B cell (primary cell): ENCODE data around the gene ASPSCR1. TPM values are rescaled to one million over a fixed set of nuclear protein-coding genes. Genes with fewer than 3 reads are reported as not detected.

ENCODE experiments used
- ATAC-seq: fragments of 200-7000 bp; cut with Tn5 transposase; one replicate; pipeline ENCODE4 v1.10.0; 2021; ENCODE audit warnings: low read depth, mild to moderate bottlenecking, moderate number of reproducible peaks, moderate library complexity
- CTCF ChIA-PET: fragments of 350-600 bp; sonication (Branson Sonifier 250); formaldehyde crosslinking; loops from one replicate; lab custom pipeline; 2021; ENCODE audit warnings: antibody characterized with exemption, inconsistent platforms; lab: Charles Lee
- POLR2A ChIA-PET: fragments of 350-600 bp; sonication (Branson Sonifier 250); formaldehyde crosslinking; loops from one replicate; lab custom pipeline; 2021; ENCODE audit warnings: antibody characterized with exemption; lab: Charles Lee
- DNase-seq: peaks from one replicate; pipeline ENCODE4 v3.0.0; 2013
- H2AFZ ChIP-seq: 2 replicates; pipeline ENCODE4 v1.6.1; 2012; ENCODE audit warnings: mild to moderate bottlenecking, low read depth, low read length; ENCODE audit not compliant: insufficient read depth, poor library complexity, severe bottlenecking
- H3K27ac ChIP-seq, 2 donors: 1 replicate in 1 of 2; 2 replicates in 1 of 2; pipeline ENCODE4 v1.5.1; 2012 to 2013; ENCODE audit warnings: low read length in 2 of 2, mild to moderate bottlenecking in 2 of 2, moderate library complexity in 1 of 2
- H3K27me3 ChIP-seq, 4 experiments: fragments of 200-600 bp in 1 of 4; sonication (generic) in 1 of 4; replicated peaks in 1 of 4; 1 replicate in 2 of 4; 2 replicates in 2 of 4; pipeline versions ENCODE4 v1.6.1 to v1.7.0; 2013 to 2016; ENCODE audit warnings: low read length in 3 of 4, mild to moderate bottlenecking in 2 of 4, mixed read lengths in 1 of 4, moderate library complexity in 1 of 4; ENCODE audit not compliant: insufficient read depth in 4 of 4, control insufficient read depth in 3 of 4; ENCODE audit errors: control extremely low read depth in 1 of 4
- H3K36me3 ChIP-seq, 2 experiments: replicated peaks in 1 of 2; 1 replicate in 1 of 2; 2 replicates in 1 of 2; pipeline versions ENCODE4 v1.6.1 to v1.7.1; 2013; ENCODE audit warnings: low read length in 1 of 2; ENCODE audit not compliant: insufficient read depth in 2 of 2, control insufficient read depth in 1 of 2; ENCODE audit errors: control extremely low read depth in 1 of 2, extremely low read depth in 1 of 2
- H3K4me1 ChIP-seq, 2 donors: fragments of 200-600 bp in 1 of 2; sonication (generic) in 1 of 2; 1 replicate in 1 of 2; 2 replicates in 1 of 2; pipeline versions ENCODE4 v1.5.1 to v1.6.1; 2013 to 2017; ENCODE audit warnings: low read length in 2 of 2; ENCODE audit not compliant: control insufficient read depth in 2 of 2, insufficient read depth in 2 of 2
- H3K4me2 ChIP-seq: replicated peaks from 2 replicates; pipeline ENCODE3; 2012; ENCODE audit warnings: mild to moderate bottlenecking, low read depth, low read length; ENCODE audit not compliant: poor library complexity, severe bottlenecking
- H3K4me3 ChIP-seq, 5 experiments: fragments of 200-600 bp in 1 of 5; sonication (generic) in 1 of 5; 1 replicate in 3 of 5; 2 replicates in 2 of 5; pipeline versions ENCODE4 v1.5.1 to v1.7.0; 2011 to 2016; ENCODE audit warnings: low read length in 4 of 5, mild to moderate bottlenecking in 4 of 5, low read depth in 2 of 5, control low read depth in 1 of 5, moderate library complexity in 1 of 5; ENCODE audit not compliant: insufficient read depth in 1 of 5; ENCODE audit errors: control extremely low read depth in 1 of 5, extremely low read depth in 1 of 5
- H3K79me2 ChIP-seq: fragments of 200-600 bp; sonication (generic); one replicate; pipeline ENCODE4 v1.6.0; 2016; ENCODE audit warnings: low read length; ENCODE audit not compliant: control insufficient read depth, insufficient read depth
- H3K9ac ChIP-seq: fragments of 200-600 bp; sonication (generic); 2 replicates; pipeline ENCODE4 v1.6.1; 2017; ENCODE audit warnings: mild to moderate bottlenecking, low read length, moderate library complexity
- H3K9me3 ChIP-seq, 3 donors: one replicate each; pipeline versions ENCODE4 v1.6.1 to v1.7.1; 2013; ENCODE audit warnings: low read length in 2 of 3; ENCODE audit not compliant: control insufficient read depth in 2 of 3, insufficient read depth in 1 of 3; ENCODE audit errors: control extremely low read depth in 1 of 3
- H4K20me1 ChIP-seq: 2 replicates; pipeline ENCODE4 v1.6.0; 2012; ENCODE audit warnings: mild to moderate bottlenecking, low read length; ENCODE audit not compliant: insufficient read depth, control insufficient read depth, poor library complexity, severe bottlenecking
- H3K27ac Mint-ChIP-seq: one replicate; pipeline ENCODE4 v1.8.0; 2021; ENCODE audit warnings: mixed read lengths
- H3K27me3 Mint-ChIP-seq: one replicate; pipeline ENCODE4 v1.8.0; 2021; ENCODE audit warnings: mixed read lengths
- H3K4me1 Mint-ChIP-seq: one replicate; pipeline ENCODE4 v1.8.0; 2021; ENCODE audit warnings: mixed read lengths
- H3K4me3 Mint-ChIP-seq: one replicate; pipeline ENCODE4 v1.8.0; 2021; ENCODE audit warnings: mixed read lengths
- H3K9me3 Mint-ChIP-seq: one replicate; pipeline ENCODE4 v1.8.0; 2022; ENCODE audit warnings: mixed read lengths; ENCODE audit not compliant: insufficient read depth
- EZH2 ChIP-seq: IDR thresholded peaks from 2 replicates; pipeline ENCODE4 v1.6.1; 2012; ENCODE audit warnings: borderline replicate concordance, low read depth, mild to moderate bottlenecking, moderate library complexity, low read length; ENCODE audit not compliant: insufficient read depth, poor library complexity, severe bottlenecking
- WGBS: methylation state at CpG from one replicate; pipeline ENCODE4 v1.1.5; 2013; ENCODE audit warnings: missing lambda C conversion rate; ENCODE audit not compliant: insufficient coverage; 5-methylcytosine and 5-hydroxymethylcytosine counted together
- intact Hi-C: fragments of 100-400 bp; cut with micrococcal nuclease; formaldehyde crosslinking; loops from one replicate; pipeline ENCODE4 v1.10.0; 2022
- polyA minus RNA-seq: library from RNA; depleted of rRNA, polyadenylated mRNA; stranded (reverse); fragments of >200 nt; gene quantifications from 2 replicates; pipeline ENCODE4 v1.2.3, GENCODE V29; 2012
- polyA plus RNA-seq: library from polyadenylated mRNA; depleted of rRNA; stranded (reverse); fragments of >200 nt; gene quantifications from 2 replicates; pipeline ENCODE4 v1.2.3, GENCODE V29; 2012
- total RNA-seq, 2 donors: library from RNA; stranded (reverse); fragments of 120-200 nt in 1 of 2; gene quantifications; 1 replicate in 1 of 2; 2 replicates in 1 of 2; pipeline versions ENCODE4 v1.2.3 to v1.2.4, GENCODE V29; 2013 to 2022
- TF ChIP-seq, protein P1 (sequence below): fragments of 200-600 bp; IDR thresholded peaks from one replicate; pipeline ENCODE4 v1.8.0; 2022; ENCODE audit warnings: antibody characterized with exemption, mild to moderate bottlenecking

The ASPSCR1 gene
- total RNA-seq (46.7 and 50.4 TPM in 2 replicates), polyA plus RNA-seq (32.3 and 34.0 TPM in 2 replicates), polyA minus RNA-seq (37.7 and 70.1 TPM in 2 replicates)
- 22.1 TPM for total RNA-seq (2013)

DNA sequence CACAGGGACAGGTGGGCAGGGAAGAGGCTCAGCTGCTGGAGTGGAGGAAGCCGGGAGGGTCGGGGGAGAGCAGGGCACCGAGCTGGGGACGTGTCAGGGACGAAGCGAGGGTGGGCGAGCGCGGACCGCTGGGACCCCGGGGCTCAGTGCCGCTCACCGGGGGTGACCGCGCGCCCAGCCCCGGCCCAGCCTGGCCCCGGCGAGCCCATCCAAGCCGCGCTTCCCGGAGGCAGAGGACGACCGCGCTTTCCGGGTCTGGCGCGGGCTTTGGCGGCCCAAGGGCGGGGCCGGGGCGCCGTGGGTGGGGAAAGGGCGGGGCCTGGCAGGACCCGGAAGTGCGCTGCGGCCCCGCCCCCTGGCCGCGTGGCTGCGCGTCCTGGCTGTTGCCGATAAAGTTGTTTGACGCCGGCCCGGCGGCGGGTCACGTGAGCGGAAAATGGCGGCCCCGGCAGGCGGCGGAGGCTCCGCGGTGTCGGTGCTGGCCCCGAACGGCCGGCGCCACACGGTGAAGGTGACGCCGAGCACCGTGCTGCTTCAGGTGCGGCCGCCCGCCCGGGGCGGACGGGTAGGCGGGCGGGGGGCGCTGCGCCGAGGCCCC, at the start of gene ASPSCR1:
ASPSCR1 (plus strand) TSS at position 419 of the 598 bp plus-strand sequence; CDS start at position 437, 18 bp downstream.
- Histone ChIP-seq H3K4me1 (peaks cover 19 to 26% of the 10 kb centered on the region in 2 donors), H3K4me2 (peak within 1 kb of the TSS; percentile 99), H3K9me3 (peaks cover 0 to 4% (median 4%) of the 10 kb centered on the region in 3 donors), H3K79me2 (peaks cover 24% of the 10 kb centered on the region), H3K27me3 (no peaks in the 10 kb centered on the region), H3K9ac (peak within 1 kb of the TSS; percentile 85), H3K36me3 (no peaks in the 10 kb centered on the region), H3K27ac (peak within 1 kb of the TSS; percentile 63 to 91), H4K20me1 (peaks cover 7% of the 10 kb centered on the region), H3K4me3 (peak within 1 kb of the TSS; percentile 38 to 96 (median 79)), H2AFZ (peak within 1 kb of the TSS; percentile 100)
- H3K27me3 Mint-ChIP-seq = peaks cover 3% of the 10 kb centered on the region
- H3K4me3 Mint-ChIP-seq = peak within 1 kb of the TSS; percentile 98
- DNase-seq (peak; percentile 96), ATAC-seq (peak; percentile 92)
- ChIA-PET CTCF (interaction anchor here (1.0 kb wide), 4 partner anchors 13 to 61 kb away, joined by 3 read pairs; partner anchors contain the start of gene DCXR), POLR2A (interaction anchor here (1.4 to 3.9 kb wide), 3 partner anchors 10 to 60 kb away, joined by 3 to 28 read pairs (median 4); partner anchors contain the start of genes CENPX, DCXR and LRRC45)
- H3K4me1 Mint-ChIP-seq = peaks cover 28% of the 10 kb centered on the region
- intact Hi-C loops = loop anchor here (1.0 to 2.0 kb wide), 4 partner anchors 9 to 60 kb away; partner anchors contain the start of genes DCXR, LRRC45 and MAFG
- H3K9me3 Mint-ChIP-seq = no peaks in the 10 kb centered on the region
- under 1% methylated on average over 76 of the region's 76 CpGs for WGBS
- peak within 1 kb of the TSS; percentile 99 for H3K27ac Mint-ChIP-seq
- TF ChIP-seq EZH2 = no peak
- TF ChIP-seq, protein P1, sequence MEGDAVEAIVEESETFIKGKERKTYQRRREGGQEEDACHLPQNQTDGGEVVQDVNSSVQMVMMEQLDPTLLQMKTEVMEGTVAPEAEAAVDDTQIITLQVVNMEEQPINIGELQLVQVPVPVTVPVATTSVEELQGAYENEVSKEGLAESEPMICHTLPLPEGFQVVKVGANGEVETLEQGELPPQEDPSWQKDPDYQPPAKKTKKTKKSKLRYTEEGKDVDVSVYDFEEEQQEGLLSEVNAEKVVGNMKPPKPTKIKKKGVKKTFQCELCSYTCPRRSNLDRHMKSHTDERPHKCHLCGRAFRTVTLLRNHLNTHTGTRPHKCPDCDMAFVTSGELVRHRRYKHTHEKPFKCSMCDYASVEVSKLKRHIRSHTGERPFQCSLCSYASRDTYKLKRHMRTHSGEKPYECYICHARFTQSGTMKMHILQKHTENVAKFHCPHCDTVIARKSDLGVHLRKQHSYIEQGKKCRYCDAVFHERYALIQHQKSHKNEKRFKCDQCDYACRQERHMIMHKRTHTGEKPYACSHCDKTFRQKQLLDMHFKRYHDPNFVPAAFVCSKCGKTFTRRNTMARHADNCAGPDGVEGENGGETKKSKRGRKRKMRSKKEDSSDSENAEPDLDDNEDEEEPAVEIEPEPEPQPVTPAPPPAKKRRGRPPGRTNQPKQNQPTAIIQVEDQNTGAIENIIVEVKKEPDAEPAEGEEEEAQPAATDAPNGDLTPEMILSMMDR = no peak
